Panc1 (cell line): ENCODE results near the gene FCN3. TPM values are rescaled to one million over a fixed set of nuclear protein-coding genes. Genes with fewer than 3 reads are reported as not detected.

Experiments
- ATAC-seq: fragments of 200-7000 bp; cut with Tn5 transposase; 2 replicates; pipeline ENCODE4 v1.9.1; 2020; ENCODE audit warnings: mild to moderate bottlenecking, moderate library complexity
- BruUV-seq: library from RNA; stranded (reverse); fragments of 400-500 nt; replicated peaks from 2 replicates; lab custom pipeline; 2021; lab: Mats Ljungman, UMichigan
- CTCF ChIA-PET: fragments of 300-600 bp; sonication (Branson Sonifier 250); formaldehyde crosslinking; loops from one replicate; lab custom pipeline; 2022; ENCODE audit warnings: antibody characterized with exemption; lab: Charles Lee
- POLR2A ChIA-PET: fragments of 300-600 bp; sonication (Branson Sonifier 250); formaldehyde crosslinking; loops from one replicate; lab custom pipeline; 2022; ENCODE audit warnings: antibody characterized with exemption; lab: Charles Lee
- DNase-seq: peaks from one replicate; pipeline ENCODE4 v3.0.0-alpha.2; 2010; ENCODE audit warnings: low read depth, low spot score
- H3K27ac ChIP-seq: 2 replicates; pipeline ENCODE4 v1.5.1; 2011; ENCODE audit warnings: mild to moderate bottlenecking, low read length, inconsistent platforms
- H3K27me3 ChIP-seq: fragments of 200-500 bp; sonication (Bioruptor generic); 2 replicates; pipeline ENCODE4 v1.6.0; 2014; ENCODE audit warnings: low read length, inconsistent platforms; ENCODE audit not compliant: control insufficient read depth, insufficient read depth
- H3K36me3 ChIP-seq: fragments of 200-500 bp; sonication (Bioruptor generic); 2 replicates; pipeline ENCODE4 v1.5.1; 2014; ENCODE audit warnings: inconsistent platforms, mild to moderate bottlenecking, low read length, moderate library complexity; ENCODE audit not compliant: control insufficient read depth, insufficient read depth
- H3K4me1 ChIP-seq: 2 replicates; pipeline ENCODE4 v1.5.1; 2011; ENCODE audit warnings: inconsistent platforms, mild to moderate bottlenecking, low read length, moderate library complexity; ENCODE audit not compliant: control insufficient read depth, insufficient read depth
- H3K4me3 ChIP-seq, 2 experiments: 2 replicates each; pipeline ENCODE4 v1.5.1; 2011 to 2012; ENCODE audit warnings: low read depth in 2 of 2, low read length in 2 of 2, mild to moderate bottlenecking in 2 of 2, inconsistent platforms in 1 of 2, moderate library complexity in 1 of 2
- H3K9me3 ChIP-seq: fragments of 200-500 bp; sonication (Bioruptor generic); 2 replicates; pipeline ENCODE4 v1.5.1; 2014; ENCODE audit warnings: low read depth, mild to moderate bottlenecking, inconsistent platforms, low read length, moderate library complexity; ENCODE audit not compliant: control insufficient read depth, insufficient read depth
- POLR2AphosphoS5 ChIP-seq: IDR thresholded peaks from 2 replicates; pipeline ENCODE4 v1.6.1; 2012; ENCODE audit warnings: mild to moderate bottlenecking, low read depth, low read length, moderate library complexity
- SIN3A ChIP-seq: IDR thresholded peaks from 2 replicates; pipeline ENCODE4 v1.6.1; 2012; ENCODE audit warnings: low read depth, mild to moderate bottlenecking, low read length, moderate library complexity, borderline replicate concordance; ENCODE audit not compliant: insufficient read depth
- TCF7L2 ChIP-seq: IDR thresholded peaks from 2 replicates; pipeline ENCODE4 v1.6.1; 2011; ENCODE audit warnings: mild to moderate bottlenecking, low read depth, low read length, inconsistent platforms
- in situ Hi-C: cut with HindIII; loops from 2 replicates; pipeline ENCODE4 v1.10.0; 2016; ENCODE audit warnings: low sequenced_read_pairs, low pct_unique_long_range_greater_than_20kb
- intact Hi-C: fragments of 100-400 bp; cut with micrococcal nuclease; formaldehyde crosslinking; loops from one replicate; pipeline ENCODE4 v1.10.0; 2022; ENCODE audit not compliant: unreplicated experiment
- total RNA-seq: library from RNA; stranded (reverse); gene quantifications from one replicate; pipeline ENCODE4 v1.2.1, GENCODE V29; 2021; ENCODE audit not compliant: unreplicated experiment
- TF ChIP-seq, protein P1 (sequence below), 2 experiments: IDR thresholded peaks; 2 replicates each; pipeline ENCODE4 v1.6.1; 2011 to 2012; ENCODE audit warnings: low read depth in 2 of 2, control low read depth in 1 of 2, low read length in 1 of 2, mild to moderate bottlenecking in 1 of 2, moderate library complexity in 1 of 2; ENCODE audit not compliant: insufficient read depth in 1 of 2
- TF ChIP-seq, protein P2 (sequence below): fragments of 450-650 bp; IDR thresholded peaks from 2 replicates; pipeline ENCODE4 v1.5.1; 2017; ENCODE audit warnings: mild to moderate bottlenecking

The FCN3 gene
- total RNA-seq, 1 experiment from 2014 or later = not detected

DNA sequence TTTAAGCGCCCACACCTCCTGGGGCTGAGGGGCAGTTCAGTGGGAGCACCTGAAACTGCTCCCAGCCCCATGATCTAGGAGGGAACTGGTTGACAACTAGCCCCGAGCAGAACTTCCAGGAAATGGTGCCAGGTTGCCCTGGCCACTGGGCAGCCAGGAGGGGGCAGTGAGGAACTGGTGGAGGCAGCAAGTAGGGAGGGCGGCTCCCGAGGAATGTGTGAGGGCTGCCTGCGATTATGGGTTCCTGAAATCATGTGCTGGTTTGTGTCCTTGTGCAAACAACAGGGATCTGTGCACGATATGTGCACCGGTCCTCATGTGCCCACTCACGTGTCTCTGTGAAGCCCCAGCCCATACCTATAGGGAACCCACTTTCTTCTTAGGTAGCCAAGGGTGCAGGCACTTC is 27.7 kb upstream of the FCN3 start:
- Histone ChIP-seq H3K4me3 (no peak overlapping the region), H3K9me3 (no peaks in the 10 kb centered on the region), H3K36me3 (no peaks in the 10 kb centered on the region; the same call in 1 of the 2 replicates), H3K27me3 (no peaks in the 10 kb centered on the region), H3K4me1 (no peaks in the 10 kb centered on the region; the same call in 1 of the 2 replicates), H3K27ac (no peak overlapping the region)
- CTCF ChIA-PET = interaction anchor here (0.8 to 1.1 kb wide), 2 partner anchors 96 to 204 kb away, joined by 3 to 6 read pairs; no protein-coding TSS in a partner anchor
- intact Hi-C loops (no loop called here), in situ Hi-C loops (no loop called here)
- POLR2A ChIA-PET = interaction anchor here (0.6 kb wide), 2 partner anchors 41 to 55 kb away, joined by 3 to 14 read pairs; no protein-coding TSS in a partner anchor
- ATAC-seq (peak; percentile 47; the same call in 1 of the 2 replicates), DNase-seq (no peak)
- no peak for TF ChIP-seq TCF7L2
- TF ChIP-seq, protein P1, sequence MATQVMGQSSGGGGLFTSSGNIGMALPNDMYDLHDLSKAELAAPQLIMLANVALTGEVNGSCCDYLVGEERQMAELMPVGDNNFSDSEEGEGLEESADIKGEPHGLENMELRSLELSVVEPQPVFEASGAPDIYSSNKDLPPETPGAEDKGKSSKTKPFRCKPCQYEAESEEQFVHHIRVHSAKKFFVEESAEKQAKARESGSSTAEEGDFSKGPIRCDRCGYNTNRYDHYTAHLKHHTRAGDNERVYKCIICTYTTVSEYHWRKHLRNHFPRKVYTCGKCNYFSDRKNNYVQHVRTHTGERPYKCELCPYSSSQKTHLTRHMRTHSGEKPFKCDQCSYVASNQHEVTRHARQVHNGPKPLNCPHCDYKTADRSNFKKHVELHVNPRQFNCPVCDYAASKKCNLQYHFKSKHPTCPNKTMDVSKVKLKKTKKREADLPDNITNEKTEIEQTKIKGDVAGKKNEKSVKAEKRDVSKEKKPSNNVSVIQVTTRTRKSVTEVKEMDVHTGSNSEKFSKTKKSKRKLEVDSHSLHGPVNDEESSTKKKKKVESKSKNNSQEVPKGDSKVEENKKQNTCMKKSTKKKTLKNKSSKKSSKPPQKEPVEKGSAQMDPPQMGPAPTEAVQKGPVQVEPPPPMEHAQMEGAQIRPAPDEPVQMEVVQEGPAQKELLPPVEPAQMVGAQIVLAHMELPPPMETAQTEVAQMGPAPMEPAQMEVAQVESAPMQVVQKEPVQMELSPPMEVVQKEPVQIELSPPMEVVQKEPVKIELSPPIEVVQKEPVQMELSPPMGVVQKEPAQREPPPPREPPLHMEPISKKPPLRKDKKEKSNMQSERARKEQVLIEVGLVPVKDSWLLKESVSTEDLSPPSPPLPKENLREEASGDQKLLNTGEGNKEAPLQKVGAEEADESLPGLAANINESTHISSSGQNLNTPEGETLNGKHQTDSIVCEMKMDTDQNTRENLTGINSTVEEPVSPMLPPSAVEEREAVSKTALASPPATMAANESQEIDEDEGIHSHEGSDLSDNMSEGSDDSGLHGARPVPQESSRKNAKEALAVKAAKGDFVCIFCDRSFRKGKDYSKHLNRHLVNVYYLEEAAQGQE (IDR thresholded peaks at IDR 0.05; ENCODE audit: insufficient read depth in 1 of 2, low read depth in 2 of 2, low read length in 1 of 2) = no peak
- TF ChIP-seq, protein P2, sequence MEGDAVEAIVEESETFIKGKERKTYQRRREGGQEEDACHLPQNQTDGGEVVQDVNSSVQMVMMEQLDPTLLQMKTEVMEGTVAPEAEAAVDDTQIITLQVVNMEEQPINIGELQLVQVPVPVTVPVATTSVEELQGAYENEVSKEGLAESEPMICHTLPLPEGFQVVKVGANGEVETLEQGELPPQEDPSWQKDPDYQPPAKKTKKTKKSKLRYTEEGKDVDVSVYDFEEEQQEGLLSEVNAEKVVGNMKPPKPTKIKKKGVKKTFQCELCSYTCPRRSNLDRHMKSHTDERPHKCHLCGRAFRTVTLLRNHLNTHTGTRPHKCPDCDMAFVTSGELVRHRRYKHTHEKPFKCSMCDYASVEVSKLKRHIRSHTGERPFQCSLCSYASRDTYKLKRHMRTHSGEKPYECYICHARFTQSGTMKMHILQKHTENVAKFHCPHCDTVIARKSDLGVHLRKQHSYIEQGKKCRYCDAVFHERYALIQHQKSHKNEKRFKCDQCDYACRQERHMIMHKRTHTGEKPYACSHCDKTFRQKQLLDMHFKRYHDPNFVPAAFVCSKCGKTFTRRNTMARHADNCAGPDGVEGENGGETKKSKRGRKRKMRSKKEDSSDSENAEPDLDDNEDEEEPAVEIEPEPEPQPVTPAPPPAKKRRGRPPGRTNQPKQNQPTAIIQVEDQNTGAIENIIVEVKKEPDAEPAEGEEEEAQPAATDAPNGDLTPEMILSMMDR = peak; percentile 64
- TF ChIP-seq SIN3A = no peak
- no TSS peak for BruUV-seq

DNA sequence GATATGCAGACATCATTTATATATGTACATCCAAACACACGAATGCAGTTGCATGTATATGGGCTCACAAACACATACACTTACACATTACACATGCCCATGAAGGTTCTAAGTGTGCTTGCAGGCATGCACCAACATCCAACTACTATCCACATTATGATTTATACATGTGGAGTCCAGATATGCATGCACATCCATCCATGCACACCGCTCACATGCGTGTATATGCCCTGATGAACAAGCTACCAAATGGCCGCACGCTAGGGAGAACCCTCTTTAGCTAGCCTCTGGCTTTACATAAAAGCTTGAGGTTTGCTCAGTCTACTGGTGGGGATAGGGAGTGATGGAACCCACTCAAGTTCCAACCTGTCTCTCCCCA is 26.3 kb upstream of the FCN3 start:
- no peak overlapping the region for H3K27ac ChIP-seq
- TF ChIP-seq, protein P2 = no peak
- TF ChIP-seq POLR2AphosphoS5 (no peak), SIN3A (no peak)
- TF ChIP-seq, protein P1 (IDR thresholded peaks at IDR 0.05; ENCODE audit: insufficient read depth in 1 of 2, low read depth in 2 of 2, low read length in 1 of 2) = no peak
- H3K9me3 ChIP-seq = no peaks in the 10 kb centered on the region
- intact Hi-C loops (no loop called here), in situ Hi-C loops (no loop called here)
- H3K36me3 ChIP-seq = no peaks in the 10 kb centered on the region
- CTCF ChIA-PET = interaction anchor here (1.1 kb wide), 1 partner anchor 94 kb away, joined by 3 read pairs; no protein-coding TSS in a partner anchor
- BruUV-seq = no TSS peak
- ATAC-seq (no peak), DNase-seq (no peak)
- H3K4me1 ChIP-seq = no peaks in the 10 kb centered on the region; the same call in 1 of the 2 replicates
- H3K27me3 ChIP-seq = no peaks in the 10 kb centered on the region
- POLR2A ChIA-PET = no interaction called here
- H3K4me3 ChIP-seq = no peak overlapping the region
